GM13977 (cell line): ENCODE results near the gene CNGB1.
A peak's percentile ranks its signal among the peaks of the same experiment; 100 is the strongest.
"Not testable (repeated sequence)": the region's sequence is repeated elsewhere in the genome, so short reads cannot be mapped to it uniquely, and the experiment has no call there.

Experiments
- DNase-seq: peaks from one replicate; pipeline ENCODE4 v3.0.0; 2012; ENCODE audit warnings: low spot score
- CTCF ChIP-seq: IDR thresholded peaks from 2 replicates; pipeline ENCODE4 v1.5.1; 2012; ENCODE audit warnings: mild to moderate bottlenecking, control low read depth; ENCODE audit not compliant: insufficient read depth; ENCODE audit errors: extremely low read depth, missing control alignments
- in situ Hi-C: fragments of 300-500 bp; cut with MboI; formaldehyde crosslinking; loops from one replicate; pipeline ENCODE4 v1.12.0; 2022; ENCODE audit warnings: low sequenced_read_pairs, low pct_unique_long_range_greater_than_20kb, mixed read lengths, inconsistent platforms; ENCODE audit not compliant: unreplicated experiment

CNGB1 gene

GRCh38 chr16:57985204-57986181 lies 14.6 kb upstream of the CNGB1 start:
- DNase-seq = peak; percentile 56
- in situ Hi-C loops = no loop called here
- no peak for TF ChIP-seq CTCF

GRCh38 chr16:57984443-57985203 lies 13.7 kb upstream of the CNGB1 start:
- in situ Hi-C loops = no loop called here
- TF ChIP-seq CTCF = no peak
- DNase-seq = peak; percentile 92

GRCh38 chr16:57982385-57982784 lies 11.5 kb upstream of the CNGB1 start:
- no peak for DNase-seq
- in situ Hi-C loops = no loop called here
- TF ChIP-seq CTCF = no peak

- in situ Hi-C loops = no loop called here
- no peak for TF ChIP-seq CTCF
- no peak for DNase-seq
Observed at GRCh38 chr16:57981636-57982035, 10.7 kb upstream of the CNGB1 start.

- in situ Hi-C loops = no loop called here
- no peak for TF ChIP-seq CTCF
- no peak for DNase-seq
Observed at GRCh38 chr16:57979006-57979585, 8.2 kb upstream of the CNGB1 start.

- DNase-seq, in situ Hi-C loops: not testable (repeated sequence)
Observed at GRCh38 chr16:57978070-57978465, 7.1 kb upstream of the CNGB1 start.
